Erythroblast (primary cell): Measurements from ENCODE around the gene NFIC.

Experiments used
- GATA1 ChIP-seq: IDR thresholded peaks from 2 replicates; pipeline ENCODE4 v1.6.1; 2011; ENCODE audit warnings: low read depth, mild to moderate bottlenecking, control low read depth, low read length, moderate library complexity
- POLR2A ChIP-seq: IDR thresholded peaks from 2 replicates; pipeline ENCODE4 v1.6.1; 2011; ENCODE audit warnings: mild to moderate bottlenecking, low read length

- TF ChIP-seq POLR2A (no peak), GATA1 (no peak)
These were observed 9.0 kb upstream of the NFIC start for GRCh38 chr19:3357271-3357991.
